Measurements from ENCODE around the gene ELFN1.

ELFN1 gene

DNA sequence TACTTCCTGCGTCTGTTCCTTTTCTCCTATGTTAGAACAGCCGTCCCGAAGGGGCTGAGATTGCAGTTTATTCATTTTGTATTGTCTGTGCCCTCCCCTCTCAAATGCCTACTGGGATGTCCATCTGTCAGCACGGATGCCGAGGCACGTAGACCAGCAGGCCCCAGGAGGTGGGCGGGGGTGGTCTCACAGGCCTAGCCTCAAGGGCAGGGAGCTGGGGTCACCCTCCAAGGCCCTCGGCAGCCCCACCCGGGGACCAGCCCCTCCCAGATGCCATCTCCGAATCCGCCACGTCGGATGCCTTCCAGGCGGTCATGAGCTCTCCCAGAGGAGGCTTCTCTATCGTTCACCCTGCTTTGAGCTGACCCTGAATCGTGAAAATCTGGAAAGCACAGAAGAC is 59.7 kb downstream of the ELFN1 start:
- DNase-seq: no peak

DNA sequence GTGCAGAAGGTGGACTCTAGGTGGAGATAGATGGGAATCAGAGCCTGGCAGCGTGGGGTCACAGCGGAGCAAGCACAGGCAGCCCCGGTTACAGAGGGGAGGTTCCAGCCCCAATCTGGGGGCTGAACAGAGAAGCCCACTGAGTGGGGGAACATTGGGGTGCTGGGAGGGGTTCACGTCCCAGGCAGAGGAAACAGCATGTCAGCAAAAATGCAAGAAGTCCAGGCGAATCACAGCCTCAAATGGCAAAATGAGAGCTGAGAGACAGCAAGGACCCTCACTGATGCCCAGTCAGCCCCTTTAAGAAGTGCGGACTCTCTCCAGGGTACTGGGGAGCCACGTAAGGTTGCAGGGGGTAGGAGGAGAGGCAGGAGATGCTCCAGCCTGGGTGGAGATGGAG is 62.0 kb downstream of the ELFN1 start:
- DNase-seq: no peak

DNA sequence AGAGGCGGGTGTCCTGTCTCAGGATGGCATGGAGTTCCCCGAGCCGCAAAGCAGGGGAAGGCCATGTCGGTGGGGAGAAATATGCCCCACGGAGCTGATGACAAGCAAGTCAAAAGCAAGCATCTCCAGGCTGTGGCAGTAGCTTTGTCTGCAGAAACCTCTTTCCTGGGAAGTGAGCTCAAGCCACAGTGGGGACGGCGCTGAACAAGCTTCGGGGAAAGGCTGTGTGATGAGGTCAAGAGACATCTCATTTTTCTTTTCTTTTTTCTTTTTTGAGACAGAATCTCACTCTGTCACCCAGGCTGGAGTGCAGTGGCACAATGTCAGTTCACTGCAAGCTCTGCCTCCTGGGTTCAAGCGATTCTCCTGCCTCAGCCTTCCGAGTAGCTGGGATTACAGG is 62.6 kb downstream of the ELFN1 start:
- no peak for DNase-seq

DNA sequence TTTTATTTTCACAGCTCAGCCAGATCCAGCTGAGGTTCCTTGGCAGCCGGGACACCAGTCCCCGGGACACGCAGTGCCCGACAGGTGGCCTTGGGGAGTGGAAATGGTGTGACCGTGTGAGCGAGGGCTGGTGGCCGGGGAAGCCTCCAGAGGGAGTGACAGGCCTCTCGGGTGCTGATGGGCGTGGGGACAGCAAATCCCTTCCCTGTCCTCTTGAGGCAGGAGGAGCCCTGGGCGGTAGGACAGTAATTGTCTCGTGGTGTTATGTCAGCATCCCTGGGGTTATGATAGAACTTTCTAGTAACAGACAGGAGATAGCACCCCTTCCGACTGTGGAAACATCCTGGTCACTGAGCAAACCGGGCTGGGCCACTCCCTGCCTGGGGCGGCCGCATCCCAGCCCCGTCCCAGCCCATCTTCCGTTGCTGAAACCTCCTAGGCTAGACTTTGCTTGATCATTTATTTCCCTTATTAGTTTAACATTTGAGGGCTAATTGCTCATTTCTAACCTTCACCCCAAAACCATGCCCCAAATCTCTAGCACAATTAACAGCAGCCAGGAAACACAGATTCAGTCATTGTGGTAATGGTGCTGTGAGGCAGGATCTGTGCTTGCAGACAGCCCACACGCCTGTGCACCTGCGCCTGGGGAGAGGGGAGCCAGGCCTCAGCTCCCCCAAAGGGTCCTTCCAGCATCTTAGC is 63.3 kb downstream of the ELFN1 start:
- DNase-seq: no peak

DNA sequence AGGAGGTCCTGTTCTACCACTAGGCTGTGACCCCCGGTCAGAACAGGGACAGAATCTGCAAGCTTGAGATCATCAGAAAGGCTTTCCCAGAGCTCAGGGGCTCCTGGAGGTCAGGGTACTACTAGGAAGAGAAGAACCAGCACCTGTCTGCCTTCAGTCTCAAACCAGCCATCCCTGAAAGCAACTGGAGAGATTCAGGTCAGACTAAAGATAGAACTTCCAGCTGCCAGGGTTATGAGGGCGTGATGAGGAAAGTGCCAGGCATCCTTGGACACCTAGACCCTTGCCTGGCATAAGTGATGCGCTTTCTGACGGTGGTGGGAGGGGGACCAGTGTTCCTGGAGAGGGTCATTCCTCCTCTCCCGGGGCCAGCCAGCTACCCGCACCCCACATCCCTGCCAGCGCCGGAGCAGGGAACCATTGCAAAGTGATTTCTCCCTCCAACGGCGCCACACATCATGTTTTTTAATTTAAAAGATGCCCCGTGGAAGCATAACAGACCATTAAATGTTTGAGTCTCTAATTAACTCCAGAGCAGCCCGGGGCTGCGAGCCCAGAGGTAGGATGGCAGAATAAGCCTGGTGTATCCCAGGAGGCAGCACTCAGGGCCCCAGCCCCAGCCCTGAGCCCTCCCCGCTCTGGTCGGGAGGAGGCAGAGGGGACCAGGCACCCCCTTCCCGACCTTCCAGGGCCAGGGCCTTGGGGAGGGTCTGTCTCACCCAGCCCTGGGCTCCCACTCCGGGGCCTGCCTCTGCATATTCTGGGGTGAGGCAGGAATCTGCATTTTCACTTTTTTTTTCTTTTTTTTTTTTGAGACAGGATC is 64.0 kb downstream of the ELFN1 start:
- no peak for DNase-seq

DNA sequence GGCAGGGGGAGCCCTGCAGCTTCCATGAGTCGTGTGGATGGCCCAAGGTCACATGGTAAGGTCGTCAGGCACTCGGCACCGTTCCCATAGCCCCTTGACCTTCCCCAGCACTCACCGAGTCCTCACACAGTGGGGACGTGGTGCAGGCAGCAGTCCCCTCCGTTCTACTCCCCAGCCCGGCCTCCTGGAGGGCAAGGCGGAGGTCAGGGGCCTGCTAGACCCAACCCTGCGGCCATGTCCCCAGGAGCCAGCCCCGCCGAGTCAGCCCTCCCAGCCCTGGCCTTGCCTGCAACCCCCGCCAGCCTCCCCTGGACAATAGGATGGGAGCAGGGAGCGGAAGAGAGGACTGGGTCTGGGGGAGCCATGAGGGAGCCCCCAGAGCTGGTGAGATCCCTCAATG is 65.2 kb downstream of the ELFN1 start:
- no peak for DNase-seq

DNA sequence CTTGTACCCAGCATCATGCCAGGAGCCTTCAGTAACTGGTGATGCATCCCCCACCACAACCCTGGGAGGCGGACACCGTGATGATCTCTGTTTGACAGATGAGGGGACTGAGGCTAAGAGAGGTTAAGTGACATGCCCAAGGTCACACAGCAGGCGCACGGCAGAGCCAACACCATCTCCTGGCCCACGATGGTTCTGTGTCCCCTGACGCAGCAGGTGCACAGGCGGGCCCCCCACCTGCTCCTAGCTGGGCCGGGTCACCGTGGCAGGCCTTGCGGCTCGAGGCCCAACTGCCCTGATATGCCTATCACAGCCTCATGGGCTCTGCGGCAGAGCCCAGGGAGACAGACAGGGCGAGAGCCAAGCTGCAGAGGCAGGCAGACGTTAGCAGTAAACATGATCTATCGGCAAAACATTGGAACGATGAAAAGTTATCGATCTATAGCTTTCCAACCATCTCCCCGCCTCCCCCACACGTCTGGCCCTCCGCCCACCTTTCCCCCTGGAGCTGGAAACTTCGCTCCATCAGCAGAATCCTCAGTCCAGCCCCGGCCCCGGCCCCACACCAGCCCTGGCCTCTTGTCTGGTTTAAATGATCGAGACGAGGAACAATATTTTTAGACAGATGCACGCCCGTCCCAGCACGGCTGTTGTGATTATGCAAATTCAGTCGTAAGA is 65.9 kb downstream of the ELFN1 start:
- DNase-seq: no peak

DNA sequence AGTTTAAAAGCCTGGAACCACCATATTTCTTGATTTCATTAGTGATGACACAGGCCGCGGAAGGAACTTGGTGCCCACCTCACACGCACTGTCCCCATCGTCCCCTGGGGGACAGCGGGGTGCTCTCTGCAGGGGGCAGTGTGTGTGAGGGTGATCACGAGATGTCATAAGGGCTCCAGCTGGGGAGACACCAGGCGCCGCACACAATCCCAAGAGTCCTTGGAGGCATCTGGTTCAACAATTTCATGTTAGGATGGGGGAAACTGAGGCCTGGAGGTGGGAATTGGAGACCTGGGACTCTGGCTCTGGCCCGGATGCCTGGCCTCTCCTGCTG is 66.4 kb downstream of the ELFN1 start:
- no peak for DNase-seq

DNA sequence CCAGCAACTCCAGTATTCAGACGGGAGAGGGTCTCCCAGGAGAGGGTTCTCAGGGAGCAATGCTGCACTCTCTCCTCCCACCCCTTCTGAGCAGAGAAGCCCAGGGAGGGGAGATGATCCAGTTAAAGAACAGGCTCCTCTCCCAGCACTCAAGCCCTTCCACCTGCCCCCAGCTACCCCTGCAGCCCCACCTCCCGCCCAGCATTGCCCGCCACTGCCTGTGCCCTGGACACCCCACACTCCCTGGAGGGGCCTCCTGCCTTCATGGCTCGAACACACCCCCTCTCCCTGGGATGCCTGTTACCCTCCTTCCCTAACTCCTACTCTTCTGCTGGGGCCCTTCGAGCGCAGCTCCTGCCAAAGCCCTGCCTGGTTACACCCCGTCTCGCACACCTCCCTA is 66.8 kb downstream of the ELFN1 start:
- DNase-seq: no peak

DNA sequence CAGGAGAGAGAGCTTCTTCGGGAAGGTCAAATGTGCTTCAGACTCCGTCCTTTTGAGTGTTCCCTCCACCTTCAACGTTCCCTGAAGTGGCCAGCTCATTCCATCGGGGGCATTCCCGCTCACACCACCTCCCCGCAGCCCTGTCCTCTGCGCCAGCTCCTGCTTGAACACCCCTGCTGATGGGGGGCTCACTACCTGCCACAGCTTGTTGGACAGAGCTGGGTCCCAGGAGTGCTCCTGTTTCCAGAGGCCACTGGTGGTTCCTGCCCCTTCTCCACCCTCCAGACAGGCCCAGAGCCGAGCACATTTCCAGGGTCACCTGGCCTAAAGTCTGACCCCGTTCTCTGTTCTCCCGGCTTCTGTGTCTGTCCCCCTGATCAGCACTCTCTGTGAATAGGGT is 67.4 kb downstream of the ELFN1 start:
- no peak for DNase-seq

DNA sequence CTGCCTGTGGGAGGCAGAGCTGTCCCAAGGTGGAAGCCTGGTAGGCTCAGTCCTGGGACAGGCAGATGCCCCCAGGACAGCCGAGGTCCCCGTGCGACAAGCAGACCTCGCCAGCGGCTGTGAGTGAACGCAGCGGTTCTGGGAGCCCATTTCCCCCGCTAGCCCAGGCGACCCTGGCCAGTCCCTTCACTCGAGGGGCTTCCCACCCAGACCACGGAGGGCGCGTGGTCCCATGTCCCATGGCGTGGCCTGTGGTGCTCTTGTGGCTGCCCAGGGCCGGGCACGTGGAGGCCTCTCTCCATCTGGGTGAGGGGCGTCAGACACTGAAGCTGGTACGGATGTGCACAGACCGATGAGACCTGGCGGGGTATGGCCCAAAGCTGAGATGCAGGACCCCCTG is 67.9 kb downstream of the ELFN1 start:
- DNase-seq: no peak

DNA sequence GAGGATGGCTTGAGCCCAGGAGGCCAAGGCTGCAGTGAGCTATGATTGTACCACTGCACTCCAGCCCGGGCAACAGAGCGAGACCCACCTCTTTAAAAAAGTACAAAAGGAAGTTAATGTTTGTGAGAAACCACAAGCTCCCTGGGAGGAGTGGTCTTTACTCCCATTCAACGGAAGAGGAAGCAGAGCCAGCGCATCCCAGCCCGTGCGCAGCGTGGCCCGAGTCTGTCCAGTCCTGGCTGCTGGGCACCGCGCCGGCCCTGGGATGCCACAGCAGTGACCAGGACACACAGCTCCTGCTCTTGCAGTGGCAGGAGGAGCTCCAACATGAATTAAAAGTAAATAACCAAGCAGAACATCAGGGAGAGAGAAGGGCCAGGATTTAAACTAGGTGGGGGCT is 68.4 kb downstream of the ELFN1 start:
- DNase-seq: no peak

DNA sequence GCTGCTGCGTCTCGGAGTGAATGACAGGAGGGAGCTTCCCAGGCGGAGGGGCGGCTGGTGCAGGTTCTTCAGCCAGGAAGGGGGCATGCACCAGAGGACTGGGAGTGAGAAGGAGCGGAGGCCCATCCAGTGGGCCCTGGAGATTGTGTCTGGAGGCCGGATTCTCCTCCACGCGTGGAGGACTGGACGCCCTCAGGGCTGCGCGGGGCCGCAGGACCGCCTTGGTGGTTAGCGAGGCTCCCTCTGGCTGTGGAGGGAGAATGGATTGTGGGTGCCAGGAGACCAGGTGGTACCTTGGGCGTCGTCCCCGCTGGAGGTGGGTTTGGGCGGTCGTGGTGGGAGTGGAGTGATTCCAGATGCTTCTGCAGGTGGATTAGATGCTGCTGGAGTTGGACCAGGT is 68.9 kb downstream of the ELFN1 start:
- DNase-seq: no peak

DNA sequence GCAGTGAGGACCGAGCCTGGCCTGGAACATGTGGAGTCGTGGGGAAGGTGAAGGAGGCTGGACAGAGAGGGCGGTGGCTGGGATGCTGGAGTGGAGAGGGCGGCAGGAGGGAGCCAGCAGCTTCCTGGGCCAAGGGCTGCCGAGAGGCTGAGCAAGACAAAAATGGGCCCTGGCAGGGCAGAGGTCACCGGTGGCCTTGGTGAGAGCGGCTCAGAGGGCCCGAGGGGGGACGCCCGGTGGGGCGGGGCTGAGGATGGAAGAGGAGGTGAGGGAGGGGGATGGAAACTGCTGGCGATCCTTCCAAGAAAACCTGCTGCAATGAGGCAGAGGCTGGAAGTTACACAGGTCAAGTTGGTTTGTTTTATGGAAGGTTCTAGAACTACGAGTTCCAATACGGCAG is 69.5 kb downstream of the ELFN1 start:
- DNase-seq: no peak

DNA sequence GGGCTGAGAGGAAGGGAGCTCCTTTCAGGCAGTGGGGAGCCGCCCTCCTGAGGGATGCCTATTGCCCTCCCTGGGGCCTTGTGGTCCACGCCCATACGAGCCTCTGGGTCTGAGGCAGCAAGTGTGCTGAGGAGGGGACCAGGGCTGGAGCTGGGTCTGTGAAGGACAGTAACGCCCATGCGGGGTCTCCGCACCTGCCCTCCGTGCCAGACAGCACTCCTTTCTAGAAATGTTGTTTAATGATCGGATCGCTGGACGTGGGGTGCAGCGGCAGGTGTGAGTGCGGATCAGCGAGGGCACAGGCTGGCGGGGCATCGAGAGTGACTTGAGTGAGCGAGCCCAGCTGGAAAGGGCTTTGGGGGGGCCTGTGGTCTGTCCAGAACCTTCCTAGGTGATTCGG is 70.1 kb downstream of the ELFN1 start:
- no peak for DNase-seq

DNA sequence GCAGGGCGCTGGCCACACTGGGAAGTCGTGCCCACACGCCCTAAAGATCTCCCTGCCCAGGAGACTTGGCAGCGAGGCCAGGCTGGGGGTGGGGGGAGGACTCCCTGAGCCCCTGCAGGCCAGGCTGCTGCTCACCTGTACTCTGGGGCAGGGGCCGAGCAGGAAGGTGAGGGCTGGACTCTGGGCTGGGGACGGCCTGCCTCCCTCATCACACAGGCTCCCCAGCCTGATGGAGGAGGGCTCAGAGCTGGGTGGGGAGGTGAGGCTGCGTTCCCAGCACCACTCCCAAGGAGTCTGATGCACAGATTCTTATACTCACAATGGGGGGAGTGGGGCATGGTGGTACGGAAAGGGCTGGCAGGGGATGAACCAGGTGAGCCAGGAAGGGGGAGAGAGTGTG is 71.2 kb downstream of the ELFN1 start:
- no peak for DNase-seq

DNA sequence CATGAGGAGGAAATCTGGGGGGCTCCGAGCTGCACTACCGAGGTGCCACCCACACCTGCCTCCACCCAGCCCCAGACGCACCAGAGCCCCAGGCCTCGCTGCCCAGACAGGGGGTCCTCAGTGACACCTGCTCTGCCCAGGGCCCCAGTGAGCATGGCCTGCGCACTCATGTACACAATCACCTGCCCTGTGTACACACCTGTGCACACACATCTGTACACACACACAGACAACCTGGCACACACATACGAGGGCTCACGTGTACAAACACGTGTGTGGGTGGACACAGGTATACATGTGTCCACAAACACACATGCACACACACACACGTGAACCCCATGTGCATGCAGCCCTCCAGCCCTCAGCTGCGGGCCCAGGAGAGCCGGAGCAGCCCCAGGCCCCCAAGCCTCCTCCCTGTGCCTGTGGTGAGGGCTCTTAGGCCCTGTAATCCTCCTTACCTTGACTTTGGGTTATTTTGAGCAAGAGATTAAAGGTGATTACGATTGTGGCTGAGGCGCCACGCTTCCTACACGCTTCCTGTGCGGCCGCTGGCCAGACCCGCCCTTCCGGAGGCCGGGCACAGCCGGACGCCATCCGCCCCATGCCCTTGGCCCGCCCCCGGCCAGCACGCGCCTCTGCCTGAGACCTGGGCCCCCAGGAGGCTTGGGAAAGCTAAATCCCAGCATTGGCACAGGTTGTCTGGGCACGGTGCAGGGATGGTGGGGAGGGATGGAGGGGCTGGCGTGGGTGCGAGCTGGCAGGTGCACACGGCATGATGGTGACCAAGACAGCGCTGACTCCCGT is 71.9 kb downstream of the ELFN1 start:
- no peak for DNase-seq

DNA sequence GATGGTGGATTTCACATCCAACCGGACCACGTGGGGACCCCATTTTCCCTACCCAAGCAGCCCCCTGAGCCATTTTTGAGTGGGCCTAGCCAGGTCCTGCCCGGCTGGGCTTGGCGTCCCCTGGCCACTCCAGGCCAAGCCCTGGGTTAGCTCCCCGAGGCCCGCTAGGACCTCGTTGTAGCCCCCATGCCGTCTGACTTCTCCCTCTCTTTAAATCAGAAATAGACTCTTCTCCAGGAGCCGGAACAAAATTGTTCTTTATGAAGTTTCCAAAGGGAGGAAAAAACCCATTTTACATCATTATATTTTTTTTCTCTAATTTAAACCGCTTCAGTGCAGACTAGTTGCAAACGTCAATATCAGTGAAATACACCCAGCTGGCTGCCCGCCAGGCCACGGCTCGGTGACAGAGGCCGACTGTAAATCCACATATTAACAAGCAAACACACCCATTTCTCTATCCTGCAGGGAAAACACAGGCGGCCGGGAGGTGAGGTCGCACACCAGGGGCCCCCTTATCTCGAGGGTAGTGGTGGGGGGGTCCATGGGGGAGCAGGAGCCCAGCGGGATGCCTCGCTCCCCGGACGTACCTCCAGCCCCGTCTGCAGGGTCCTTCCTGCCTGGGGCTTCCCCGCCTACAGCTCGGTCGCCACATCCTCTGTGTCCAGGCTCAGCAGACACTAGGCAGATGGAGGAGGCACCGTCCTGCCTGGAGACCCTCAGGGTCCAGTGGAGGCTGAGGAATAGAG is 72.7 kb downstream of the ELFN1 start:
- no peak for DNase-seq

DNA sequence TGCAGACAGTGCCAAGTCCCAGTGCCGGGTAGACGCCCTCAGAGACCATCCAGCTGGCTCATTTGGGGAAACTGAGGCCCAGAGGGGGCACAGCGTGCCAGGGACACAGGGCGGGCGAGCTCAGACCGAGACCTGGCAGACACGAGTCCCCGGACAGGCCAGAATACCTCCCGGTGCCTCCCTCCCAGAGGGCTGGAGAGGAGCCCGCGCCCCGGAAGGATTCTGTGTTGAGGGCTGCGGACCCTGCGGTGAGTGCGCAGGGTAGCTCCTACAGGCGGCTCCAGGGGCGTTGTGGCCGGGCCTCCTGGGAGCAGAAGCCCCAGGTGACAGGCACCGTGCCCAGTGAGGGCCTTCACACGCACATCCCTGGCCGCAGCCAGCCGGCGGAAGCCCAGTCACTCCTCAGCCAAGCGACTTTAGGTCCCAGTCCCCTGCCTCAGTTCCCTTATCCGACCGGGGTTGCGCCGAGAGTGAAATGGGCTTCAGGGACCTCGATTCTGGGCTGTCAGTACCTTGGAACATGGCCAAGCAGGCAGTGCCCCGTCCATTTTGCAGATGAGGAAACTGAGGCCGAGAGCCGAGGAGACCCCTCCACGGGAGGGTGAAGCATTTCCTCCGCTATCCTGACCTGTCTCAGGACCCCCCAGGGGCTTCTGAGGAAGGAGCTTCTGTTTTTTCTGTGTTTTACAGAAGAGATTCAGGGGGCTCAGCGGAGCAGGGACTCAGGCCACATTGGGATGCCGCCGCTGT is 73.6 kb downstream of the ELFN1 start:
- DNase-seq: no peak

DNA sequence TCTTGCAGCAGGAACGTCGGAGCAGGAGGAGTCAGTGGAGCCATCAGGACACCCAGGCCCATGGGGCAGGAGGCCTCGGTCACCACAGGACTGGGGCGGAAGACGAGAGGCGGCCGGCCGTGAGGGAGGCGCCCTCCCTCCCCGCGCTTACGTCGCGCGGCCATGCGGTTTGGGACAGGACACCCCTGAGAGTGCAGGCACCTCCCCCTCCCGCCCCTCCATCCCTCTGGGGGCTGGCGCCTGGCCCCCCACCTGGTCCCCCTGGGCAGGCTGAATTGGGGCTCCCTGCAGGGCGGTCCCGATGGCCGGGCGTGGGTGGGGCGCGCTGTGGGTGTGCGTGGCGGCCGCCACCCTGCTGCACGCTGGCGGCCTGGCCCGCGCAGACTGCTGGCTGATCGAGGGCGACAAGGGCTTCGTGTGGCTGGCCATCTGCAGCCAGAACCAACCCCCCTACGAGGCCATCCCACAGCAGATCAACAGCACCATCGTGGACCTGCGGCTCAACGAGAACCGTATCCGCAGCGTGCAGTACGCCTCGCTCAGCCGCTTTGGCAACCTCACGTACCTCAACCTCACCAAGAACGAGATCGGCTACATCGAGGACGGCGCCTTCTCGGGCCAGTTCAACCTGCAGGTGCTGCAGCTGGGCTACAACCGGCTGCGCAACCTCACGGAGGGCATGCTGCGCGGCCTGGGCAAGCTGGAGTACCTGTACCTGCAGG is 74.4 kb downstream of the ELFN1 start:
- no peak for DNase-seq

DNA sequence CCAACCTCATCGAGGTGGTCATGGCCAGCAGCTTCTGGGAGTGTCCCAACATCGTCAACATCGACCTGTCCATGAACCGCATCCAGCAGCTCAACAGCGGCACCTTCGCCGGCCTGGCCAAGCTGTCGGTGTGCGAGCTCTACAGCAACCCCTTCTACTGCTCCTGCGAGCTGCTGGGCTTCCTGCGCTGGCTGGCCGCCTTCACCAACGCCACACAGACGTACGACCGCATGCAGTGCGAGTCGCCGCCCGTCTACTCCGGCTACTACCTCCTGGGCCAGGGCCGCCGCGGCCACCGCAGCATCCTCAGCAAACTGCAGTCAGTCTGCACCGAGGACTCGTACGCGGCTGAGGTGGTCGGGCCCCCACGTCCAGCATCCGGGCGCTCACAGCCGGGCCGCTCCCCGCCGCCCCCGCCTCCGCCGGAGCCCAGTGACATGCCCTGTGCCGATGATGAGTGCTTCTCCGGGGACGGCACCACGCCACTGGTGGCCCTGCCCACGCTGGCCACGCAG is 75.0 kb downstream of the ELFN1 start:
- no peak for DNase-seq

All from NCI-H2029 treated with DMSO at 0.1 percent for 48 hours (cell line).